Naive B cell (primary cell): ENCODE results near the gene ELP4. TPM values are rescaled to one million over a fixed set of nuclear protein-coding genes. Genes with fewer than 3 reads are reported as not detected.

ENCODE experiments used
- ATAC-seq, 2 donors: fragments of 150-1000 bp; cut with Tn5 transposase; 2 replicates each; pipeline ENCODE4 v1.10.0; 2021; ENCODE audit warnings: low read depth in 2 of 2, mild to moderate bottlenecking in 2 of 2, moderate library complexity in 2 of 2
- DNase-seq: peaks from one replicate; pipeline ENCODE4 v3.0.0; 2022
- H3K27ac Mint-ChIP-seq, 6 donors: one replicate each; pipeline ENCODE4 v1.8.0; 2020 to 2022; ENCODE audit warnings: mild to moderate bottlenecking in 6 of 6, mixed read lengths in 6 of 6, moderate library complexity in 5 of 6, inconsistent platforms in 2 of 6
- H3K27me3 Mint-ChIP-seq, 3 donors: one replicate each; pipeline ENCODE4 v1.8.0; 2021 to 2022; ENCODE audit warnings: mixed read lengths in 3 of 3, mild to moderate bottlenecking in 1 of 3
- H3K36me3 Mint-ChIP-seq, 2 donors: one replicate each; pipeline ENCODE4 v1.8.0; 2020 to 2022; ENCODE audit warnings: mixed read lengths in 2 of 2, inconsistent platforms in 1 of 2, mild to moderate bottlenecking in 1 of 2
- H3K4me1 Mint-ChIP-seq, 3 donors: one replicate each; pipeline ENCODE4 v1.8.0; 2020 to 2022; ENCODE audit warnings: mixed read lengths in 3 of 3, inconsistent platforms in 1 of 3, mild to moderate bottlenecking in 1 of 3, moderate library complexity in 1 of 3
- H3K4me3 Mint-ChIP-seq, 8 donors: one replicate each; pipeline ENCODE4 v1.8.0; 2020 to 2022; ENCODE audit warnings: mild to moderate bottlenecking in 8 of 8, mixed read lengths in 8 of 8, moderate library complexity in 8 of 8, inconsistent platforms in 2 of 8
- H3K9me3 Mint-ChIP-seq, 7 donors: one replicate each; pipeline ENCODE4 v1.8.0; 2020 to 2022; ENCODE audit warnings: mixed read lengths in 7 of 7, mild to moderate bottlenecking in 5 of 7, inconsistent platforms in 2 of 7, moderate library complexity in 1 of 7
- polyA plus RNA-seq, 6 donors: library from polyadenylated mRNA; unstranded; fragments of 300-500 nt; fragmentation: Illumina TruSeq; gene quantifications; one replicate each; pipeline ENCODE4 v1.2.3, GENCODE V29; 2021; ENCODE audit warnings: low read depth in 6 of 6

The ELP4 gene
- polyA plus RNA-seq, 6 donors from 2014 or later, result 16.7 to 25.0 (median 19.9) TPM

GRCh38 chr11:31798554-31799434 lies 289.2 kb downstream of the ELP4 start:
- peaks cover 15 to 43% (median 34%) of the 10 kb centered on the region in 7 donors for H3K9me3 Mint-ChIP-seq
- peak overlapping the region in 7 of 8 donors; percentile 12 to 75 (median 47) for H3K4me3 Mint-ChIP-seq
- H3K27me3 Mint-ChIP-seq, result peaks cover 77 to 92% (median 90%) of the 10 kb centered on the region in 3 donors
- H3K27ac Mint-ChIP-seq, result peak overlapping the region in 2 of 6 donors; percentile 60 to 78
- ATAC-seq (peak in 1 of 2 donors; percentile 38), DNase-seq (no peak)
- peaks cover 8 to 58% of the 10 kb centered on the region in 2 donors for H3K36me3 Mint-ChIP-seq
- peaks cover 22 to 37% (median 31%) of the 10 kb centered on the region in 3 donors for H3K4me1 Mint-ChIP-seq

- DNase-seq, result no peak
- peaks cover 31 to 46% (median 41%) of the 10 kb centered on the region in 3 donors for H3K4me1 Mint-ChIP-seq
- peak overlapping the region in 7 of 8 donors; percentile 24 to 77 (median 49) for H3K4me3 Mint-ChIP-seq
- H3K9me3 Mint-ChIP-seq, result peaks cover 18 to 51% (median 42%) of the 10 kb centered on the region in 7 donors
- H3K27ac Mint-ChIP-seq, result peak overlapping the region in 3 of 6 donors; percentile 20 to 87 (median 80)
- peaks cover 77 to 92% (median 91%) of the 10 kb centered on the region in 3 donors for H3K27me3 Mint-ChIP-seq
- ATAC-seq, result no peak
- H3K36me3 Mint-ChIP-seq, result peaks cover 8 to 66% of the 10 kb centered on the region in 2 donors
These were observed 290.1 kb downstream of the ELP4 start for GRCh38 chr11:31799435-31800397.

GRCh38 chr11:31800398-31801265 lies 291.1 kb downstream of the ELP4 start:
- DNase-seq, result no peak
- Mint-ChIP-seq H3K27me3 (peaks cover 74 to 94% (median 86%) of the 10 kb centered on the region in 3 donors), H3K36me3 (peaks cover 8 to 66% of the 10 kb centered on the region in 2 donors), H3K9me3 (peaks cover 20 to 54% (median 44%) of the 10 kb centered on the region in 7 donors), H3K4me3 (peak overlapping the region in 6 of 8 donors; percentile 18 to 67 (median 44)), H3K27ac (peak overlapping the region in 4 of 6 donors; percentile 20 to 88 (median 68)), H3K4me1 (peaks cover 33 to 49% (median 42%) of the 10 kb centered on the region in 3 donors)
- ATAC-seq, result no peak

- Mint-ChIP-seq H3K27me3 (peaks cover 71 to 90% (median 81%) of the 10 kb centered on the region in 3 donors), H3K4me1 (peaks cover 32 to 48% (median 42%) of the 10 kb centered on the region in 3 donors), H3K27ac (peak overlapping the region in 3 of 6 donors; percentile 51 to 88 (median 86)), H3K36me3 (peaks cover 8 to 65% of the 10 kb centered on the region in 2 donors), H3K9me3 (peaks cover 20 to 49% (median 44%) of the 10 kb centered on the region in 7 donors), H3K4me3 (peak overlapping the region in 4 of 8 donors; percentile 18 to 35 (median 28))
- ATAC-seq (no peak), DNase-seq (no peak)
These were observed 291.7 kb downstream of the ELP4 start for GRCh38 chr11:31801298-31801702.

- peaks cover 29 to 40% (median 38%) of the 10 kb centered on the region in 3 donors for H3K4me1 Mint-ChIP-seq
- peaks cover 72 to 90% (median 81%) of the 10 kb centered on the region in 3 donors for H3K27me3 Mint-ChIP-seq
- H3K36me3 Mint-ChIP-seq, result peaks cover 8 to 64% of the 10 kb centered on the region in 2 donors
- peak overlapping the region in 3 of 6 donors; percentile 52 to 71 (median 66) for H3K27ac Mint-ChIP-seq
- H3K4me3 Mint-ChIP-seq, result peak overlapping the region in 1 of 8 donors; percentile 22
- no peak for DNase-seq
- peaks cover 16 to 52% (median 47%) of the 10 kb centered on the region in 7 donors for H3K9me3 Mint-ChIP-seq
- no peak for ATAC-seq
These were observed 292.5 kb downstream of the ELP4 start for GRCh38 chr11:31802000-31802551.

GRCh38 chr11:31802609-31802989 lies 293.0 kb downstream of the ELP4 start:
- Mint-ChIP-seq H3K9me3 (peaks cover 18 to 55% (median 46%) of the 10 kb centered on the region in 7 donors), H3K27me3 (peaks cover 73 to 90% (median 81%) of the 10 kb centered on the region in 3 donors), H3K4me3 (peak overlapping the region in 5 of 8 donors; percentile 6 to 75 (median 29)), H3K4me1 (peaks cover 25 to 37% (median 35%) of the 10 kb centered on the region in 3 donors), H3K36me3 (peaks cover 8 to 64% of the 10 kb centered on the region in 2 donors), H3K27ac (peak overlapping the region in 2 of 6 donors; percentile 66 to 97)
- DNase-seq, result no peak
- no peak for ATAC-seq

GRCh38 chr11:31802990-31803812 lies 293.6 kb downstream of the ELP4 start:
- H3K27me3 Mint-ChIP-seq, result peaks cover 76 to 90% (median 81%) of the 10 kb centered on the region in 3 donors
- H3K27ac Mint-ChIP-seq, result peak overlapping the region in 5 of 6 donors; percentile 1 to 97 (median 66)
- H3K4me1 Mint-ChIP-seq, result peaks cover 23 to 33% (median 32%) of the 10 kb centered on the region in 3 donors
- H3K36me3 Mint-ChIP-seq, result peaks cover 8 to 64% of the 10 kb centered on the region in 2 donors
- no peak for ATAC-seq
- H3K9me3 Mint-ChIP-seq, result peaks cover 20 to 54% (median 46%) of the 10 kb centered on the region in 7 donors
- no peak for DNase-seq
- H3K4me3 Mint-ChIP-seq, result peak overlapping the region in 6 of 8 donors; percentile 17 to 75 (median 52)

- Mint-ChIP-seq H3K36me3 (peaks cover 8 to 67% of the 10 kb centered on the region in 2 donors), H3K9me3 (peaks cover 20 to 56% (median 49%) of the 10 kb centered on the region in 7 donors), H3K27ac (peak overlapping the region in 4 of 6 donors; percentile 13 to 97 (median 78)), H3K4me3 (peak overlapping the region in 6 of 8 donors; percentile 16 to 77 (median 64)), H3K4me1 (peaks cover 30 to 33% (median 32%) of the 10 kb centered on the region in 3 donors), H3K27me3 (peaks cover 75 to 90% (median 87%) of the 10 kb centered on the region in 3 donors)
- no peak for ATAC-seq
- DNase-seq, result no peak
These were observed 294.3 kb downstream of the ELP4 start for GRCh38 chr11:31803813-31804311.

GRCh38 chr11:31804312-31805036 lies 294.9 kb downstream of the ELP4 start:
- H3K27me3 Mint-ChIP-seq, result peaks cover 76 to 90% (median 87%) of the 10 kb centered on the region in 3 donors
- H3K4me3 Mint-ChIP-seq, result peak overlapping the region in 6 of 8 donors; percentile 30 to 83 (median 74)
- DNase-seq, result no peak
- H3K27ac Mint-ChIP-seq, result peak overlapping the region in 5 of 6 donors; percentile 13 to 97 (median 91)
- no peak for ATAC-seq
- H3K4me1 Mint-ChIP-seq, result peaks cover 36 to 39% (median 36%) of the 10 kb centered on the region in 3 donors
- H3K9me3 Mint-ChIP-seq, result peaks cover 21 to 61% (median 55%) of the 10 kb centered on the region in 7 donors
- H3K36me3 Mint-ChIP-seq, result peaks cover 12 to 73% of the 10 kb centered on the region in 2 donors

- H3K27me3 Mint-ChIP-seq, result peaks cover 76 to 87% (median 86%) of the 10 kb centered on the region in 3 donors
- DNase-seq, result no peak
- H3K9me3 Mint-ChIP-seq, result peaks cover 21 to 58% (median 55%) of the 10 kb centered on the region in 7 donors
- peaks cover 11 to 71% of the 10 kb centered on the region in 2 donors for H3K36me3 Mint-ChIP-seq
- H3K4me3 Mint-ChIP-seq, result peak overlapping the region in 6 of 8 donors; percentile 30 to 77 (median 74)
- ATAC-seq, result no peak
- H3K27ac Mint-ChIP-seq, result peak overlapping the region in 4 of 6 donors; percentile 13 to 97 (median 91)
- peaks cover 35 to 37% (median 36%) of the 10 kb centered on the region in 3 donors for H3K4me1 Mint-ChIP-seq
These were observed 295.6 kb downstream of the ELP4 start for GRCh38 chr11:31805037-31805628.
